ENCODE measurements around the gene DOCK2. TPM values are rescaled to one million over a fixed set of nuclear protein-coding genes. Genes with fewer than 3 reads are reported as not detected.

The DOCK2 gene
- total RNA-seq, 2 donors from 2014 or later: 32.1 to 40.3 TPM

- no peaks in the 10 kb centered on the region for H3K4me1 ChIP-seq (ENCODE audit: control insufficient read depth in 1 of 2, low read depth in 2 of 2)
- ATAC-seq (ENCODE audit: insufficient number of reproducible peaks, low FRiP score, low read depth) (no peak), DNase-seq (ENCODE audit: low spot score) (no peak)
- no peak overlapping the region for H3K4me3 ChIP-seq
- no peak overlapping the region for H3K27ac ChIP-seq
- H3K36me3 ChIP-seq: no peaks in the 10 kb centered on the region
- TF ChIP-seq, protein P1, sequence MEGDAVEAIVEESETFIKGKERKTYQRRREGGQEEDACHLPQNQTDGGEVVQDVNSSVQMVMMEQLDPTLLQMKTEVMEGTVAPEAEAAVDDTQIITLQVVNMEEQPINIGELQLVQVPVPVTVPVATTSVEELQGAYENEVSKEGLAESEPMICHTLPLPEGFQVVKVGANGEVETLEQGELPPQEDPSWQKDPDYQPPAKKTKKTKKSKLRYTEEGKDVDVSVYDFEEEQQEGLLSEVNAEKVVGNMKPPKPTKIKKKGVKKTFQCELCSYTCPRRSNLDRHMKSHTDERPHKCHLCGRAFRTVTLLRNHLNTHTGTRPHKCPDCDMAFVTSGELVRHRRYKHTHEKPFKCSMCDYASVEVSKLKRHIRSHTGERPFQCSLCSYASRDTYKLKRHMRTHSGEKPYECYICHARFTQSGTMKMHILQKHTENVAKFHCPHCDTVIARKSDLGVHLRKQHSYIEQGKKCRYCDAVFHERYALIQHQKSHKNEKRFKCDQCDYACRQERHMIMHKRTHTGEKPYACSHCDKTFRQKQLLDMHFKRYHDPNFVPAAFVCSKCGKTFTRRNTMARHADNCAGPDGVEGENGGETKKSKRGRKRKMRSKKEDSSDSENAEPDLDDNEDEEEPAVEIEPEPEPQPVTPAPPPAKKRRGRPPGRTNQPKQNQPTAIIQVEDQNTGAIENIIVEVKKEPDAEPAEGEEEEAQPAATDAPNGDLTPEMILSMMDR (IDR thresholded peaks at IDR 0.05): no peak
- H3K9me3 ChIP-seq: no peaks in the 10 kb centered on the region
- no peaks in the 10 kb centered on the region for H3K27me3 ChIP-seq (replicated peaks; ENCODE audit: insufficient read depth)
Measured at GRCh38 chr5:169988947-169989346, 351.9 kb downstream of the DOCK2 start.

- H3K27ac ChIP-seq: no peak overlapping the region
Measured at GRCh38 chr5:169989365-169989764, 352.3 kb downstream of the DOCK2 start.

GRCh38 chr5:169991115-169991869 is 354.2 kb downstream of the DOCK2 start:
- Histone ChIP-seq H3K4me1 (ENCODE audit: control insufficient read depth in 1 of 2, low read depth in 2 of 2) (no peaks in the 10 kb centered on the region), H3K36me3 (no peaks in the 10 kb centered on the region), H3K27ac (no peak overlapping the region), H3K9me3 (no peaks in the 10 kb centered on the region), H3K27me3 (replicated peaks; ENCODE audit: insufficient read depth) (no peaks in the 10 kb centered on the region), H3K4me3 (no peak overlapping the region)
- TF ChIP-seq, protein P1 (IDR thresholded peaks at IDR 0.05): no peak
- ATAC-seq (ENCODE audit: insufficient number of reproducible peaks, low FRiP score, low read depth) (no peak), DNase-seq (ENCODE audit: low spot score) (no peak)

More at GRCh38 chr5:169989365-169989764, 352.3 kb downstream of the DOCK2 start:
- DNase-seq (ENCODE audit: low spot score): no peak
- Histone ChIP-seq H3K4me3 (no peak overlapping the region), H3K27me3 (replicated peaks; ENCODE audit: insufficient read depth) (no peaks in the 10 kb centered on the region), H3K4me1 (ENCODE audit: control insufficient read depth in 1 of 2, low read depth in 2 of 2) (no peaks in the 10 kb centered on the region), H3K9me3 (no peaks in the 10 kb centered on the region), H3K36me3 (no peaks in the 10 kb centered on the region)
- TF ChIP-seq, protein P1 (IDR thresholded peaks at IDR 0.05): no peak
- no peak for ATAC-seq (ENCODE audit: insufficient number of reproducible peaks, low FRiP score, low read depth)

DNA sequence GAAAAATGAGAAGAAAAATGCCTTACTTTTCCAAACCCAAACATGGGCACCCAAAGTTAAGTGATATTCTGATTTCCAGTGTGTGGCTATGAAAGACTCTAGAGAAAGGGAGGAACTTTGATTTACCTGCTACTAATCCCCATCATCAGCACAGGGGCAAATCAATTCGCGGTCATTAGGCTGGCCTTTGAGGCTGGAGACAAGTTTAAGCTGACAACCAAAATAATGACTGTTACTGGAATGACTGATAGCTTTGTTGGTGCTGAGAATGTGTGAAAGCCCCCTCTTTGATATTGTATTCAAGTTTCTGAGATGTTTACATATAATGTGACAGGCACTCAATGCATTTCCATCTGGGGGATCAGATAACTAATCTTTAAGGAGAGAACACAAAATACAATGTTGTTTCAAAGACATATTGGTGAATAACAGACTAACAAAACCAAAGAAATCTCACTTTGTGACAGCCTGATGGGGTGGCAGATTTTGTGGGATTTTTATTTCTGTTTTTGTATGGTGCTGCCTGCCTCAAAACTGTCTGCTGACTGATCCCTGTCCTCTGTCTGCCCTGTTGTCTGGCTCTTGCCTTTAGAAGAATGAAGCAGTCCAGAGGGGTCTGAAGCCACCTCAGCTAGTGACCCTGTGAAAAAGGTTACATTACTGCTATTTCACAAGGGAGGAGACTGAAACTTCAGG is 355.9 kb downstream of the DOCK2 start:
- TF ChIP-seq, protein P1 (IDR thresholded peaks at IDR 0.05): no peak
- Histone ChIP-seq H3K27me3 (replicated peaks; ENCODE audit: insufficient read depth) (no peaks in the 10 kb centered on the region), H3K9me3 (no peaks in the 10 kb centered on the region), H3K4me1 (ENCODE audit: control insufficient read depth in 1 of 2, low read depth in 2 of 2) (no peaks in the 10 kb centered on the region), H3K36me3 (no peaks in the 10 kb centered on the region), H3K27ac (no peak overlapping the region), H3K4me3 (no peak overlapping the region)
- ATAC-seq (ENCODE audit: insufficient number of reproducible peaks, low FRiP score, low read depth) (no peak), DNase-seq (ENCODE audit: low spot score) (no peak)

GRCh38 chr5:169993485-169993790 is 356.4 kb downstream of the DOCK2 start:
- TF ChIP-seq, protein P1 (IDR thresholded peaks at IDR 0.05): no peak
- Histone ChIP-seq H3K4me1 (ENCODE audit: control insufficient read depth in 1 of 2, low read depth in 2 of 2) (no peaks in the 10 kb centered on the region), H3K9me3 (no peaks in the 10 kb centered on the region), H3K4me3 (no peak overlapping the region), H3K27ac (no peak overlapping the region), H3K36me3 (no peaks in the 10 kb centered on the region), H3K27me3 (replicated peaks; ENCODE audit: insufficient read depth) (no peaks in the 10 kb centered on the region)
- ATAC-seq (ENCODE audit: insufficient number of reproducible peaks, low FRiP score, low read depth): no peak
- DNase-seq (ENCODE audit: low spot score): no peak
